NCI-H1436 (cell line): ENCODE data around the gene NAT8L.

Experiments used
- DNase-seq: peaks from one replicate; lab custom pipeline; 2025; lab: John Stamatoyannopoulos, UW

The NAT8L gene

DNA sequence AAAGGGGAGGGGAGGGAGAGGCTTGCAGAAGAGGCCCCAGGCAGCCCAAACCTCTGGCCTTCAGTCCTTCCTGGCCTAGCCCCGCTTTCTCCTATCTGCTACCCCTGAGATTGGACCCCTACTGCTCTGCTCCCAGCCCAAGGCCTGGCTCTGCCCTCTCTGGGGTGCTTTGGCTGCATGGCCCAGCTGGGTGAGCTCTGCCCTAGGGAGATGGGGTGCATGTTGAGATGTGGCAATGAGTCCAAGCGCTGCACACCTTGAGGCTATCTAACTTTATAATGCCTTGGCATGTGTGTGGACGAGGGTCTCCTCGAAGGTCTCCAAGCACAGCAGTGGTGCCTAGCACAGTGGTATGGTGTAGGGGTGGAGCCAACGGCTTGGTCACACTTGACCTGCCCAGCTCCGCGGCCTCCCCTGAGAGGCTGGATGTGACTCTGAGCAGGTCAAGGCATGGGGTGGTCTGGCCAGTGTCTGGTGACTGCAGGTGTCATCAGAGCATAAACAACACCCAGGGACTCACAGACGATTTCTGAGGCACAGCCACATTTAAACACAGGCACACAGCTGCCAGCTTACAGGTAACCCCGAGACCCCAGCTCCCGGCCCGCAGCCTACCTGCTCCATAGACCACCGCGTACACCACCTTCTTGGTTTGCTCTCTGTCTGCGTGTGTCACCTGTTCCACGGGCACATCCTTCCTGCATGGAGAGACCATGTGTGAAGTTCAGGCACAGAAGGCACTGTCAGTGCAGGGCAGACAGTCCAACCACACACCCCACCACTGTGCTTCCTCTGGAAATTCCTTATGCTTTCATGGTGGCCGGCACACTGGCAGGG, 36.3 kb downstream of the NAT8L start:
- DNase-seq: no peak

DNA sequence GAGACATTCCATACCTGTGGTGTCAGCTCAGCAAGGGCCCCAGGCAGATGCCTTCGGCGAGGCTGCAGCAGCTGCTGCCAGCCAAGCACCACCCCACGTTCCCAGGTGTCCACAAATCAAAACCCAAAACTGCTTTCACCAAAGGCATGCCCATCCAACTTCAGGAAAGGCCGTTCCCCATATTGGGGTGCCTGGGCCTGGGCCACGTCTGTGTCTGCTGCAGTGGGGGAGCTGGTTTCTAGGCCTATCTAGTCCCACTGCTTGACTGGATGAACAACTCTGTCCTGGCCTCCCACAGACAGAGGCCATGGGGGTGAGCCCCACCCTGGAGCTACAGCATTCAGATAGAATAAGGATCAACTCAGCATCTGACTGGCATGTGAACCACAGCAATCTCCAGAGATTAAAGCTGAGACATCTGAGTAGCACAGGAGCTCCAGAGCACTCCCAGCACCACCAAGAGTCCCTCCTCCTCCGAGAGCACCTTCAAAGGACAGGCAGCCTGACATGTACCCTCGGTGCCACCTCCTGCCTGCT, 37.0 kb downstream of the NAT8L start:
- no peak for DNase-seq

DNA sequence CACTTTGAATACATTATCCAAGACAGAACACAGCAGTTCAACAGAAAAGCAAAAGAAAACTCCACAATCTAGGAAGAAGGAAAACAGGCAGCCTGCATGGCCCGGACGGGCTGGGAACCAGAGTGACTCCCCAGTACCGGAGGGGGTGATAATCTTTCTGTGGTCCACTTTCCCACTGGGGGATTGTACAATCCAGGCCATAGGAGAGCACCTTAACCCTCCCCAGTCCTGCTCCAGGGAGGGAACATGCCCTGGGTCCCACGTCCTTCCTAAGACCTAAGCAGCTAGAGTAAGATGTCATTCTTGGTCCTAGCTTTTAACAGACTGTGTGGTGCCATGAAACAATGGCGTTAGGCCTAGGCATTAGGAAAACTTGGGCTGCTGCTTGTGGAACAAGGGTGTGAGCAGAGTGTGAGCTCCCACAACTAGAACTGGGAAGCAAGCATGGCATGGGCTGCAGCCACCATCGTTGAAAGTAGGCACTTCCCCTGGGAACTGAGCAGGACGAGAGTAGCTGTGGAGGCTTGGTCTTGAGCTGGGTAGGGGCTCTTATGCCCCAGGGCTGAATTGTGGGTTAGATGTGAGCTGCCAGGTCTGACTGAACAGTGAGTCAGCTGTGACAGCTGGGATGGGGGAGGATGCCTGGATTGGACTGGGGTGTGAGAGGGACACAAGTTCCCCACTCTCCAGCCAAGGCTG, 42.4 kb downstream of the NAT8L start:
- no peak for DNase-seq

DNA sequence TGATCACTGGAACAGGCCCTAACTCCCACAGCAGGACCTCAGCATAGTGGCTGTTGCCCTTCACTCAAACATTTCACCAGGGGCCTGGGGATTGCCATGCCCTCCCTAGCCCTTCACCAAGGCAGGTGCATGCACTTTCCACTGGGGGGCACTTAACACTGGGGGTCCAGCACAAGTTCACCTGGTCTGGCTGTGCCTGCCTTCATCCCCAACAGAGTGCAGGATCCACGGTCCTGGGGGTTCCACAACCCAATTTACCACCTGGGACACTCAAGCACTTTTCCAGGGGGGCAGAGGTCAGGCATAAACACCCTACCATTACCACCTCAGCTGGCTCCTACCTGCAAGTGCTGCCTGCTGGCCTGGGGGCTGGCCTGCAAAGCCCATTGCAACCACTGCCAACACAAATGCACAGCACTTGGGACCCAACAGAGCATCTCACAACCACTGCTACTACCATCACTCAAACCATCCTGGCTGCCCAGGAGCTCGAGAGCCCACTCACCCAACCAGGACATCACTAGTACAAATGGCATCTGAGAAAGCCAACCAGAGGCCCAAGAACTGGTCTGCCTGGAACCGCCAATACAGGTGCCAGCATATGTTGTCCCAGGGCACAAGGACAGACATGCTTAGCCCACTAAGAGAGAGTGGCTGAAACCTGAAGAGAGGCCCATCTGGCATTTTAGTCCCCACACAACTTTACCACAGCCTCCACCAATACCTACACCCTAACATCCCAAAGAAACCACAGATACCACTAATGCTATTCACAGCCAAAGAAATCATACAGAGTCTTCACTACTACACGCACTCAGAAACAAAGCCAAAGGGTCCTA, 43.1 kb downstream of the NAT8L start:
- no peak for DNase-seq

DNA sequence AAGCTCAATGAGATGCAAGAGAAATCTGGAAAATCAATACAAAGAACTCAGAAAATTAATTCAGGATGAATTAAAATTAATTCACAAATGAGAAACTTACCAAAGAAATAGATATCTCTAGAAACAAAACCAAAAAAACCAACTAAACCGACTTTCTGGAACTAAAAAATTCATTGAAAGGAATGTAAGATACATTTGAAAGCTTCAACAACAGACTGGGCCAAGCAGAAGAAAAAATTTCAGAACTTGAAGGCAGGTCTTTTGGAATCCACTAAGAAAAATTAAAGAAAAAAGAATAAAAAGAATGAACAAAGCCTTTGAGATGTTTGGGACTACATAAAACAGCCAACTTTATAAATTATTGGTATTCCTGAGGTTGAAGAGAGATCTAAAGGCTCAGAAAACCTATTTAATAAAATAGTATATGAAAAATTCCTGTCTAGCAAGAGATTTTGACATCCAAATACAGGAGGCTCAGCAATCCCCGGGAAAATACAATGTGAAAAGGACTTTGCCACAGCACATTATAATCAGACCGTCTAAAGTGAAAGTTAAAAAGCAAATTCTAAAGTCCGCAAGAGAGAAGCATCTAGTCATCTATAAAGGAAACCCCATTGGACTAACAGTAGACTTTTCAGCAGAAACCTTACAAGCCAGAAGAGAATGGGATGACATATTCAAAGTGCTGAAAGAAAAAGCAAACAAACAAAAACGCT, 44.2 kb downstream of the NAT8L start:
- DNase-seq: no peak

DNA sequence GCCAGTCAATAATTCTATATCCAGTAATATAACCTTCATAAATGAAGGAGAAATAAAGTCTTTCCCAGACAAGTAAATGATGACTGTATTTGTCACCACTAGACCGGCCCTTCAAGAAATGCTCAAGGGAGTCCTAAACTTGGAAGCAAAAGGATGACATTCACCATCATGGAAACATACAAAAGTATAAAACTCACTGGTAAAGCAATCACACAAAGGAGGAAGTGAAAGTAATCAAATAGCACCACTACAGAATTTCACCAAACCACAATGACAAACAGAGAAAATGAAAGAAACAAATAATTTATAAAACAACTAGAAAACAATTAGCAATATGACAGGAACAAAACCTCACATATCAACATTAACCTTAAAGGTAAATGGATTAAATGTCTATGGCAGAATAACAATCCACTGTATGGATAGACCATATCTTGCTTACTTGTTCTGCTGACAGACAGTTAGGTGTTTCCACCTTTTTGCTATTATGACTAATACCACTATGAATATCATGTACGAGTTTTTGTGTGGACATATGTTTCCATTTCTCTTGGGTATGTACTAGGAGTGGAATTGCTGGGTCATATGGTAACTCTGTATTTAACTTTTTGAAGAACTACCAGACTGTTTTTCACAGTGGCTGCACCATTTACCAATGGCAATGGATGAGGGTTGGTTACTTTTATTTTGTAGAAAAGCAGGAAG, 44.9 kb downstream of the NAT8L start:
- DNase-seq: no peak

DNA sequence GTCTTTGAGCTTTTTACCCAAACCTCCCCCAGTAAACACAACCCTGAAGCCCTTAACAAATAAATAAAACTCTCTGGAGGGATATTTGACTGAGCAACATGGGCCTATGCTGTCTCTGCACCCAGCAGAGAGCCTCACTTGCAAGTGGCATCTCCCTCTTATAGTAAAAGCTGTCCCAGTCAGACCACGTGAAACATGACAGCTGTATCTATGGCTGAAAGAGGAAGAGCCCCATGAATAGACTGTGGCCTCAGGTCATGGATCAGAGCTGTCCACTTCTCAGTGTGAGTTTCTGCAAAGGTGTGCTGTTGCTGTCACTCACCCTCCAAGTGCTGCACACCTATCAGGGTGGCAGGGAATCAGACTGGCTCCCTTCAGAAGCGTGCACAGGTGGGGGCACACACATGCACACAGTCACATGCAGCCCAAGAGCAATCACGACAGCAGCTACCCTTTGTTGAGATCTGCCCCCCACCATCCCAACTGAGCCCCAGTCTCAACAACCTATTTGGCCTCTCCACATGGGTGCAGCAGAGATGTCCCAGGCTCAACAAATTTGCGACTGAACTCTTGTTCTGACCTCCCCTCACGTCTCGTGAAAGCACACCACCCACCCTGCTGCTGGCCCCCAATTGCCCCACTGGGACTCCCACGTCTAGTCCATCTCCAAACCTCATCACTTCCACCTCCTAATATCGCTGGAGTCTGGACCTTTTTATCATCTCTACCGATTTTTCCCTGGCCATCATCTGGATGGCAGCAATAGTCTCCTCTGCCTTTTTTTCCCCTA, 45.6 kb downstream of the NAT8L start:
- DNase-seq: no peak

DNA sequence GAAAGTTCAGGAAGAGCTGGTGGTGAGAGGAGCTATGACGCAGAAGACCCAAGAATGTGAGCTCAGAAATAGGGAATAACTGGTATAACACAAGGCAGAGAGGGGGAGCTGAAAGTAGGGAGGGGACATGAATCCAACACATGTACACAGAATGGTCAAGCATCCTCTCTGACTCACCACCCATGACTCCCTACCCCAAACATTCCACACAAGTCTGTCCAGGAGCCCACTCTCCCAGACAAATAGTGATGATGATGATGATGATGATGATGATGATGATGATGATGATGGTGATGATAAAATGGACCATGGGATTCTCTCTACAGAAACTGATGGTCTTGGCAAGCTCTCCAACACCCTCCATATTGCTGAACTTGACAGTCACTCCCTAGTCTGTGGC, 46.4 kb downstream of the NAT8L start:
- DNase-seq: no peak

DNA sequence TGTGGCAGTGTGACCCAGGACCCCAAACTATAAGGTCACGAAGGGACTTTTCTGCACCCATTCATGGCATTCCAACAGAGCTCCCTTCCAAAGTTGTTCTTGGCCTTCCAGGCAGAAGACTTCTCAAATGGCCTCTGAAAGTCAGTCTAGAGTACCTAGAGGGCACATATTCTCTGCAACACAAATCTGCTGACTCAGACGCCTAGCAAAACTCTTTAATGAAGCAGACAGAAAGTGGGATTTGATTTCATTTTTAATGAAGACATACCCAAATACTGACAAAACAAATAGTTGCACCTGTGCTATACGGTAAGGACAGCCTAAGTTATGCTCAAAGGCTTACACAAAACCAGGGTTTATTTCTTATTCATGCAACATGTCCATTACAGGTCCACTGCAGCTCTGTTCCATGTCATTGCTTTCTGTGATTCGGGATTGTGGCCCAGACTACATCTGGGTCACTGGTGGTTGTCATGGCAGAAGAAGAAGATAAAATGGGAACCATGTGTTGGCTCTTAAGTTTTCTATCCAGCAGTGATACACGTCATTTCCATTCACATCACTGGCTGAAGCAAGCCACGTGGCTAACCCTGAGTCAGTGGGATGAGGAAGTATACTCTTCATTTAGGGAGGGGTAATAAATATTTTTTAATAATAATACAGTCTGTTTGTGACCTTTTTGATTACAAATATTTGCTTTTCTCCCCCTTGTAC, 57.7 kb downstream of the NAT8L start:
- DNase-seq: no peak
